Measurements from ENCODE around the gene GMDS. TPM values are rescaled to one million over a fixed set of nuclear protein-coding genes. Genes with fewer than 3 reads are reported as not detected.
A peak's percentile ranks its signal among the peaks of the same experiment; 100 is the strongest.
"Not testable (repeated sequence)": the region's sequence is repeated elsewhere in the genome, so short reads cannot be mapped to it uniquely, and the experiment has no call there.

The GMDS gene
- polyA plus RNA-seq, 1 donor, result 8.2 TPM

DNA sequence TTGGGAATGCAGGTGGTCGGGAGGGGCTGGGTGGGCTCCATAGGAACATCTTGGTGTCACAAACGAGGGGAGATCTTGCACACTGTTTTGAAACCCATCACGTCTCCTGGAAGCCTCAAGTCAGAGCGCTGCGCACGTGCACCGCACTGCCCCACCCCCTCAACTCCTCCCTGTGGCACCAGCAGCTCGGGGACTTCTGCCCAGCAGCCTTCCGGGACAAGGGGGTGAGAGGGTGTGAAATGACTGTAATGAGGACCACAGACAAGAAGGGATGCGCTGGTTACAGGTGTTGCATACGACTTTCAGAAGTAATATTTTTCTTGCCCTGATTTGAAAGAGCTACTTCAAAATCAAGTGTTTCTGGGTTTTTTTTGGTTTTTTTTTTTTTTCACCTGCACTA, 575.4 kb downstream of the GMDS start:
- DNase-seq, result no peak

- DNase-seq, result not testable (repeated sequence)
Observed at GRCh38 chr6:1668456-1668855, 576.9 kb downstream of the GMDS start.

- no peak for DNase-seq
Observed at GRCh38 chr6:1667805-1668175, 577.6 kb downstream of the GMDS start.

DNA sequence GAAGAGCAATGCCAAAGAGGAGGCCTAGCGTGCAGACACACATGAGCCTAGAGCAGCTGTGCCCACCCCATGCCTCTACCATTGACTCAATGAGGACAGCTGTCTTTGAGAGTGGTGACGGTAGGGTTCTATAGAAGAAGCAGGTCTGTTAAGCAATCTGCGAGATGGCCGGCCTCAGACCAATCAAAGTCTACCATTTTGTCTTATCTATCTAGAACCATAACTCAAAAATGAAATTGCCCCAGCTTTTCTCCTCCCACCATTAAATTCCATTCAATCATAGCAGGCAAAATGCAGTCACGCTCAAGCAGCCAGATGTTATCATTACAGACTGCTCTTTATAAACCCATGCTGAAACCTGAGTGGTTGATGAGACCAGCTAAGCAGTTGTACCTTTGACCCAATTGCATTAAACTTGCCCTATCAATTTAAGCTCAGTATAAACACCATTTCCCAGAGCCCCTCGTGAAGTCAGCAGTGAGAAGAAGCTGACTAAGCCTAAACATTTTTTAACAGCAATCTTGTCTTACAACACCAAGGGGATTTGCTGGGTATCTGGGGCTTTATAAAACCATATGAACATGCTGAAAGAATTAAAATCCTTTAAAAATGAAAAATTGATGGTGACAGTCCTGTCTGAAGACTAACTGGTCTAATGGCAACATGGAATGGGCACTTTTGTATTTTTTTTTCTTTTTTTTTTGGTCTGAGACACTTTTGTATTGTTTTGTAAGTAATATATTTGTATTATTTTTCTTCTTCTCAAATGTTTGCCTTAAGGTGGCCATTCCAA, 578.2 kb downstream of the GMDS start:
- no peak for DNase-seq

GRCh38 chr6:1665214-1665613, 580.2 kb downstream of the GMDS start:
- DNase-seq, result no peak

DNA sequence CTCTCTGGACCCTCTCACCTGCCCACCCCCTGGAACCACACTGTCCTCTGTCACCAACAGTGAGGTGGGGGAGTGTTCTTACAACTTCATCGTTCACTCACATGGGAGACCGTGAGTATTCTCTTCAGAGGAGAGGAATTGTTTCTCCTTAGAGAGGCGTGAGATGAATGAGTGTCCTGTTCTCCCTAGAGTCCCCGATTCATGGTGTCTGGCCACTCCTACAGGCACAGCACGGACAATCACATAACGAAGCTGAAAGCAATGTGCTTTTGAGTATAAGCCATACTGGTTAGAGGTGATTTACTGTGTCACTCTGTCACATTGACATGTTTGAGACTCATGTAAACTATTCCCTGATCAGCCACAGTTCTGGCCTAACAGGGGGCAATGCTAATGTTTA, 581.1 kb downstream of the GMDS start:
- no peak for DNase-seq

DNA sequence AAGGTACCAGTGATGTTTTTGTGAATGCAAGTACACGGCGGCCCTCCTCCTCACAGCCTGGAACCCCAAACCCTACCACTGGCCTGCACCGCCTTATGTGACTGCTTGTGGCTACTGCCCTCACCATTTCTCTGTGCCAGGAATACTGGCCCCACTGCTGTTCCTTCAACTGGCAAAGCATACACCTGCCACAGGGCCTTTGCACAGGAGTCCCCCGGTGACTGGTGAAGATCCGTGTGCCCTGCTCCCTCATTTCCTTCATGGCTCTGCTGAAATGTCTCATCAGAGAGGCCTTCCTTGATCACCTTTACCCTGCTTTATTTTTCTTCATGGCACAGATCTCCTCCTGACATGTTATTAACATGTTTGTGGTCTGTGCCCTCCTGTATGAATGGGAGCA, 581.9 kb downstream of the GMDS start:
- no peak for DNase-seq

GRCh38 chr6:1662534-1662933, 582.9 kb downstream of the GMDS start:
- peak; percentile 15 for DNase-seq

GRCh38 chr6:1659816-1660215, 585.6 kb downstream of the GMDS start:
- no peak for DNase-seq

DNA sequence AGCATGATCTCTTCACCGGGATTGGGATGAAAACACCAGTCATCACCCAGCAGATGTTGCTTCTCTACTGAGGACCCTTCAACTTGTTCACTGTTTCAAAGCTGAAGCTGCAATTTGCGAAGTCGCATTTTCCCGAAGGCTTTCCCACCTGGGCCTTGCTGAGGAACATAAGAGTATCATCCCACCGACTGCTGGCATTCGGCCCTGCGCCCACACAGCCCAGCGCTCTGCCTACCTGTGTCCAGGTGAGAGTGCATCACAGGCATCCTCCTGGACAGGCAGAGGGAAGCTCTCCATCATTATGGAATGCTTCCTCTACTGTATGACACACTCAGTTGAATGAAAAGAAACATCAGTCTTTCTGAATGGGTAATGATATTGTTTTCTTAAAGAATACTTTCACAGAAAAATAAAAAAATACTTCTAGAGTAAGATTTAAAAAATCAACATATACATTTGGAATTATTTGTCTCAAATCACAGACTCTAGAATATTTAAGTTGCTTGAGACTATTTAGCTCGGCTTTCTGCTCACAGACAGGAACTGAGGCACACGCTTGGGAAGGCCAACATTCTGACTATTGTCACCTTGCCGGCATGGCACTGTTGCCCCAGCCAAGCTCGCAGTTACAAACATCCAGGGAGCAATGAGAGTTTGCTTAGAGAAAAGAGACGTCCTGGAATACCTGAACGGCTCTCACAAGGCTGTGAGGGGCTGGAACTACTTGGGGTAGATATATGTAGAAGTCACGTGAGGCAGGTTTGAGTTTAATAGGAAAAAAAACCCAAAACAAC, 587.0 kb downstream of the GMDS start:
- no peak for DNase-seq

DNA sequence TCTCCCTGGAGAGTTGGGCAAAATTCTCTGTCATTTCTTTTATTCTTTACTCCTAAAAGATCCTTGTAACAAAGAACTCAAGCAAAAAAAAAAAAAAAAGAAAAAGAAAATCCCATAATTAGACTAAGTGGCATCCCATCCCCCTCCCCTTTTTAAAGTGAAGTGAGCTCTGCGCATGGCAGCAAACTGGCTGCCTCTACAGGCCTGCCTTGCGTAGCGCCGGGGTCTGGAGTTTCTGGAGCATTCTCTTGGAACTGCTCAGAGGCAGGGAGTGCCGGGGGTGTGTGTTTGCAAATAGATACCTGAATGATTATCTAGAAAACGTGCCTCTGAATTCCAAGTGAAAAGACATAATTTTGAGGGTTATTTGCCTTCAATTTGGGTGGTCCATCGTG, 587.6 kb downstream of the GMDS start:
- DNase-seq, result no peak

- no peak for DNase-seq
Observed at GRCh38 chr6:1657116-1657770, 588.2 kb downstream of the GMDS start.

- no peak for DNase-seq
Observed at GRCh38 chr6:1654054-1654453, 591.4 kb downstream of the GMDS start.

GRCh38 chr6:1652842-1653241, 592.6 kb downstream of the GMDS start:
- no peak for DNase-seq

DNA sequence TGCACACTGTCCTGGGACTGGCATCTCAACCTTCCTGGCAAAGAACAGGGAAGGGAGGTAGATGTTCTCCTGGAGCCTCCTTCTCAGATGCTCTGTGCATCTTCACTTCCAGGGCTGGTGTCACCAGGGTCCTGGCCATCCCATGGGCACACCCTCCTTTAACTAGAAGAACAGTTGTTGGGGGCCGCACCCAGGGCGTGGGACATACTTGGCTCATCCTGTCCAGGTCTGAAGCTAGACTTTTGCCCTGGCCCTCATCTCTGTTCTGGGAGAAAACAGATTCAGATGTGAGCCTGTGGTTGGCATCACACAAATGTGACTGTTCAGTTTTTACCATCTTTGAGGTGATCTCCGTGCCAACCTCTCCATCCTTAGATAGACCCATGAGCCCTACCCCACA, 594.0 kb downstream of the GMDS start:
- no peak for DNase-seq

GRCh38 chr6:1645466-1646185, 599.8 kb downstream of the GMDS start:
- DNase-seq, result no peak

GRCh38 chr6:1644516-1645060, 600.8 kb downstream of the GMDS start:
- no peak for DNase-seq

DNA sequence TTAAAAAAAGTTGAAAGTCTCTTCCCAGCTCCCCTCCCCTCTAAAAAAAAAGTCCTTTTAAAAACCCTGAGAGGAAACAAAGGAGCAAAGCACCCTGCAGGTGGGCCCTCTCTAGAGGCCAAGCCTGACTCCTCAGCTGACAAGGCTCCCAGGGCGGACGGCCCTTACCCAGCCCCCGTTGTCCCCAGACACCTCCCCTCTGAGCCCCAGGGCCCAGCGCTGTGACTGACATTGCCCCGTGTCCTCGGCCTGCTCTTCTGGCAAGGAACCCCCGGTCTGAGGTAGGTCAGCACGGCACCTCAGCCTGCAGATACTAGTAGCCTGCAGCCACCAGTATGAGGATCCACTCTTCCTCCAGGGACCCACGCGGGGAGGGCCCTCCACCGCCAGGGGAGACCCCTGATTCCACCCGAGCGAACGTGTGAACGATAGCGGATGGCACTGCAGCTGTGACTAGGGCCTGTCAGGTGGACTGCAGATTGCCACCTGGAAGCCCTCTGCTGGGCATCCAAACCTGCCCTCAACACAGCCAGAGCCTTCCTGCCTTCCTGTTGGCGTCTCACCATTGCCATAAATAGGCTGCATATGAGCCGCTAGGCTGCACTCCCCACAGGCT, 601.5 kb downstream of the GMDS start:
- no peak for DNase-seq

- no peak for DNase-seq
Observed at GRCh38 chr6:1643111-1643510, 602.3 kb downstream of the GMDS start.

DNA sequence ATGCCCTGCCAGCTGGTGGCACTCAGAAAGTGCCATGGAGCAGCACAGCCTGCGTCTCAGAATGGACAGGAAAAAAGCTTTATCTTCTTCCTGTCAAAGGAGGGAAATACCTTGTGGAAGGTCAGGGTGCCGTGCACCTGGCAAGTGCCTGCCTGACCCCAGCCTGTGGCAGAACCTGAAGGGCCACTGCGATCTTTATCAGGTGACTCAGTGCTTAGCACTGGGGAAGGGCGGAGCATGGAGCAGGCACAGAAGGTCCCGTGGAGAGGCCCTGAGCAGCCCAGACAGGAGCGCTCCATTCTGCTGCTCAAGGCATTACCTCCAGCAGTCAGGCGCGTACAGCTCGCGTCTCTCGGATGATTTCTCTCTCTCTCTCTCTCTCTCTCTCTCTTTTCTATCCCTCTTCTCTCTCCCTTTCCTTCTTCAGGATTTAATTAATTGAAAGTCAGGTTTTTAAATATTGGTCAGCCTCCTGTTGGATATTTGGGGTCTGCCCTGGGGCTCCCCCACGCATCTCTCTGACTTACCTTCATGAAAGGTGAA, 604.0 kb downstream of the GMDS start:
- DNase-seq, result no peak

DNA sequence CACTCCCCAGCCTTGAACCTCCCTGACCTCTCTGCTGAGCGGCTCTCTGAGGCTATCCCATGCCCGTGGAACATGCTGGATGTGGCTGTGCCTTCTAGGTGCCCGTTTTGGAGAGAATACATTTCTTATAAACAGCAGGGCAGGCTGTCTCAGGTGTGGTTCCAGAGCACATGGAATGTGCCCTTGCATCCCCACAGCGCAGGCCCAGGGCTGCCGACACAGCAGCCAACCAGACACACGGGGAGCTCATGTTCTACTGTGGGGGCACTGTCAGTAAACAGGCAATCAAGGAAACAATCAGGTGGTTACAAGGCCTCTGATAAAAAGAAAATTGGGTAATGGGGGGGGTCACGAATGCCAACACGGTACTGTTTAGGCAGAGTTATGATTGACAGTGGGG, 604.9 kb downstream of the GMDS start:
- no peak for DNase-seq

DNA sequence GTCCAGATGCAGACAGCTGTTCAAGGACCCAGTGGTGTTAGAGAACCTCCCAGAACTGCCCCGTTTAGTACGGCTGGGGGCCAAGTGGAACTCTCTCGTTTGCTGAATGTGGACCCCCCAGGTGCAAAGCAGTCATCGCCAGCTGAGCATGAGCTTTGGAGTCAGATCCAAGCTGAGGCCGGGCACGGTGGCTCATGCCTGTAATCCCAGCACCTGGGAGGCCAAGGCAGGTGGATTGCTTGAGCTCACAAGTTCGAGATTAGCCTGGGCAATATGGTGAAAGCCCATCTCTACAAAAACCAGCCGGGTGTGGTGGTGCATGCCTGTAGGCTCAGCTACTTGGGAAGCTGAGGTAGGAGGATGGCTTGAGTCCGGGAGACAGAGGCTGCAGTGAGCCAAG, 606.0 kb downstream of the GMDS start:
- DNase-seq, result no peak
